NOMO-1 treated with dmso at 0.1 percent for 144 hours (cell line): Measurements from ENCODE around the gene UBE2H.
"Not testable (repeated sequence)": the region's sequence is repeated elsewhere in the genome, so short reads cannot be mapped to it uniquely, and the experiment has no call there.

Experiments used
- DNase-seq: peaks from one replicate; lab custom pipeline; 2025; ENCODE audit not compliant: unreplicated experiment; lab: John Stamatoyannopoulos, UW

UBE2H gene

DNA sequence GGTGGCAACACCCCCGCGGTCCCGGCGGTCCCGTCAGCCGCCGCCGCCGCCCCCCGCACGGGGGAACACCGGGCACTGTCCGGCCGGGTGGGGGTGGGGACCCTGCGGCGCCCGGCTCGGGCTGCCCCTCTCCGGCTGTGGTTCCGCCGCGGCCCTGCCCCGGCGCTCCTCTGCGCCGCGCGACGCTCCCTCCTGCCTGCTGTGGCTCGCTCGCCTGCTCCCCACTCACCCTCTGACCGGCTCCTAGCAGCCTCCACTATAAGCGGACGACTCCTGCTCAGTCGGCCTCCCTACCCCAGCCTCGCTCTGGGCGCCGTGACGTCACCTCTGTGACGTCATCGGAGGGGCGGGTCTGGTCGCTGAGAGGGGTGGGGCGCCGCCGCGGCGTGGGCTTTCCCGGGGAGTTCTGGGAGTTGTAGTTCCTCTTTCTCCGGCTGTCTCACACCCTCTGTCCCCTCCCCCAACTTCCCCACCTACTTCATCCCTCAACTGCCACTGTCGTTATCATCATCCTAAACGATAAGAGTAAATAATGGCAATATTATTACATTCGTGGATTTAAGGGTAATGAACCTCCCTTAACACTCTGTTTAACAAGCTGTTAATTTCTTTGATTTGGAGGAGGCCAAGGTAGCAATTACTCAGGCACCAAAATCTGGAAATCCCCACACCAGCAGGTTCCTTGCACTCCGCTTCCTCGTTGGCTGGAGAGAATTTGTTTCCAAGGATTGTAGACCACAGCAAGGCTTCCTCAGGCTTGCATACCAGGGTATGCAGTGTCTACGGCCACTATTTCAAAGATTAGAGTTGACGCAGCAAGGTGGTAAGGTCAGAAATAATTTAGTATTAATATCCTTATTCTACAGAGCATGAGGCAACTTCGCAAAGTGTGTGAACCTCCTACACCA is at the start of gene UBE2H:
Gene UBE2H (minus strand): TSS at position 308 of the 908 bp plus-strand sequence. CDS start 405 bp downstream, outside the sequence.
- peak; percentile 33 for DNase-seq

DNA sequence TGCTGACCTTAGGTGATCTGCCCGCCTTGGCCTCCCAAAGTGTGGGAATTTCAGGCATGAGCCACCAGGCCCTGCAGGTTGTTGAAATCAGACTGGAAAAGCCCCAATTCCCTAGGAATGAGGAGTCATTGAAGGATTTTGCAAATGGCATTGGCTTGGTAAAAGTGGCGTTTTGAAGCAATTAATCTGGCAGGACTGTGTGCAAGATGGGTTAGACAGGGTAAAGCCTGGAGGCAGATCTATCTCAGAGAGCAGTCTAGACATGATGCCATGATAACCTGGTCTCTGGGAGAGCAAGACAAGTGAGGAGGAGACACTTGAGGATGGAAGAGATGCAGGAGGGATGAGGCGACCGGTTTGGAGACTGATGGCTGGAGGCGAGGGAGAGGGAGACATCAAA is 45.7 kb upstream of the UBE2H start:
- DNase-seq: no peak

DNA sequence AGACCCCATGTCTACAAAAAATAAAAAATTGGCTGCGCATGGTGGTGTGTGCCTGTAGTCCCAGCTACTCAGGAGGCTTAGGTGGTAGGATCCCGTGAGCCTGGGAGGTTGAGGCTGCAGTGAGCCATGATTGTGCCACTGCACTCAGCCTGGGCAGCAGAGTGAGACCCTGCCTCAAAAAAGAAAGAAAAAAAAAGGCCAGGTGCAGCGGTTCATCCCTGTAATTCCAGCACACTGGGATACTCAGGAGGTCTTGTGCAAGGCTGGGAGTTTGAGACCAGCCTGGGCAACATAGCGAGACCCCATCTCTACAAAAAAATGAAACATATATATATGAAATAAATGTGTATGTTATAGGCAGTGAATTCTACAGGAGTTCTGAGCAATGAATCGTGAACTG is 44.5 kb upstream of the UBE2H start:
- DNase-seq: no peak

DNA sequence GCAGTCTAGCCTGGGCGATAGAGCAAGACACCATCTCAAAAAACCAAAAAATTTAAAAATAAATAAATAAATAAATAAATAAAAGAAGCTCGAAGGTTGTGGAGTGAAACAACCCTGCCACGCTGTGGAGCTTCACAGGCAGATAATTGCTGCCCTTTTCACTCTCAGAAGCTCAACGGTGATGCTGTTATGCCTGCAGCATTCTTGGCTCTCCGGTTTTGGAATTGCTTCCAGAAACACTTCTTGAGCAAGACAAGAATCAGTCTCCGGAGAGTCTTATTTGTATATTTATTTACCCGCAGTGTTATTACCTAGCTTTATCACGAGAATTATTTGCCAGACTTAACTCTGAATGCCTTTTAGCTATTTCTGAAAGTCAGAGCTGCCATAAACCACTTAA is 40.5 kb upstream of the UBE2H start:
- no peak for DNase-seq

DNA sequence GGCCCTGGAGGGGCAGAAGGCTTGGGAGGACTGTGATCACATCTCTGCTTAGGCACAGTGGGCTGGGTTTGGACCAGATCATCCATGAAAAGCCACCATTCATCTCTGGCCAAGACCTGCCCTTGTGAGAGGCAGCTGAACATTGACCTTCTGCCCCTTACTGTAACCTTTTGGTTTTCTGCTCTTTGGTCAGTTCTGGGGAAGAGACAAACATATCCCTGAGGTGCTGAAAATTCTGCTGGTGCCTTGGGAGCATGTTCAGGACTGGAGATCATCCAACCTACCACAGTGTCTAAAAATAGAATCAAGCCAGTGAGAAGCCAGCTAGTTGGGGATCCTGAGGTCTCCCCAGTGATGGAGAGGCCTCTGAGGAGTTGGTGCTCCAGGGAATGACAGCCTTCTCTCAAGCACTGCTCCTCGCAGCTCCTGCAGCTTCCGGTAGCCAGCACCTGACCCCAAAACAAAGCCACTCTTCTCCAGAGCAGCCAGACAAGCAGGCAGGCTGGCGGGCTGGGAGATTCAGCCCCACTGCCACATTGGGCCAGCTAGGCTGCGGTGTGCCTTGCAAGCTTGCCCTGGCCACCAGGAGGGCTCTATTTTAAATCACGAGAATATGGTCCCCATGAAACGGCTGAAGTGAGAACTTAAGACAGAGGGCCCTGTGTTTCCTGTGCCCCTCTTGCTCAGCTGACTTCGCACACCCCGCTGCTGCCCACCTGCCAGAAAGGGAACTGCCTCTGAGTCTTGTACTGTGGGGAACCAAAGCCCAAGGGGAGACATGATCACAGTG is 37.8 kb upstream of the UBE2H start:
- DNase-seq: no peak

DNA sequence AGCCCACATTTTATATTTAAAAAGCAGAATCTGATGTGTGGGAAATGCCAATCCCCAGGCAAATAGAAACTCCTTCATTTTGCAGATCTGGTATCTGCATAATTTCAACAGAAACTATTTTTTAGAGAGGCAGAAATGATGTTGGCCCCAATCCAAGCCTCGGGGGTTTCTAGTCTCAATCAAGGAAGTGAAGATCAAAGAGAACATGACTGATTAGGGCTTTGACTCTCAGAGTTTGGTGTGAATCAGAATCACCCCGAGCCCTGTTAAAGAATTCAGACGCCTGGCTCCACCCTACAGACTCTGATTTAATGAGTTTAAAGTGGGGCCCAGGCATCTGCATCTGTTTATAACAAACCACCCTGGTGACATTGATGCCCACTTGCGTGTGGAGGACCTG is 36.7 kb upstream of the UBE2H start:
- no peak for DNase-seq

DNA sequence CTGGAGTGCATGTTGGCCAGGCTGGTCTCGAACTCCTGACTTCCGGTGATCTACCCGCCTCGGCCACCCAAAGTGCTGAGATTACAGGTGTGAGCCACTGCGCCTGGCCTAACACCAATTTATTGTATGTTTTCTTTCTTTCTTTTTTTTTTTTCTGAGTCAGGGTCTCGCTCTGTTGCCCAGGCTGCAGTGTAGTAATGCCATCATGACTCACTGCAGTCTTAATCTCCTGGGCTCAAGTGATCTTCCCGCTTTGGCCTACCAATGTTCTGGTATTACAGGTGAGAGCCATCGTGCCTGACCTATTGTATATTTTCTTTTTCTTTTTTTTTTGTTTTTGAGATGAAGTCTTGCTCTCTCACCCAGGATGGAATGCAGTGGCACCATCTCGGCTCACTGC is 33.8 kb upstream of the UBE2H start:
- DNase-seq: no peak

DNA sequence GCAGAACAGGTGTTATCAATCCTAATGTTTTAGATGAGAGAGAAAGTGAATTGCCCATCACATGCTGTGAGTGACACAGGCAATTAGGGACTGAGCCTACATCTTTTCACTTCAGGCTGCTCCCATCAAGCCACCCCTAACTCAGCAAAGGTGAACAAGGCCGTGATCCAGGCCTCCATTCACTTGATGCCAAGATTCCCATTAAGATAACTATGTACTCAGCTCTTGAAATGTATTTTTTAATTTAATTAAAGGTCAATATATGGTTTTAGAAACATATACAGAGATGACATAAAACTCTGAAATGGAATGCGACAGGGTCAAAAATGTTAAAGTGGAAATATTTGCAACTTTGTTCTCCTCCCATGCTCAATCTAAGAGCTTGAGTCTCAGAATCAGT is 27.9 kb upstream of the UBE2H start:
- DNase-seq: no peak

DNA sequence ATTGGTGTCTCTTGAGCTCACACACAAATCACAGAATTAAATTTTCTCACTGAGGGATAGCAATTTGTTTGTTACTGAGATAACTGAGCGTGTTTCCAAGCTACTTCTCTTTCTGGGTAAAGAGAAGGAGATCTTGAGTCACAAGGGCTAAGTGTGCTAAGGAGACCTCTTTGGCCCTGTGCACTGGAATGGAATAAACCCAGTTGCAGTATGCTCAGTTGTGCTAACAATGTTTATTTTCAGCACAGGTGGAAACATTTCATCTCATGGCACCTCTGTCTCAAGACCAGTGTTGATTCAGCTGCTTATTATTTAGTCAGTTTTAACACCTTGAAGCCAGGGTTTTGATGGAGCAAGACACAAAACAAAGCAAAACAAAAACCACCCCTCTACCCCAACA is 22.5 kb upstream of the UBE2H start:
- DNase-seq: no peak

DNA sequence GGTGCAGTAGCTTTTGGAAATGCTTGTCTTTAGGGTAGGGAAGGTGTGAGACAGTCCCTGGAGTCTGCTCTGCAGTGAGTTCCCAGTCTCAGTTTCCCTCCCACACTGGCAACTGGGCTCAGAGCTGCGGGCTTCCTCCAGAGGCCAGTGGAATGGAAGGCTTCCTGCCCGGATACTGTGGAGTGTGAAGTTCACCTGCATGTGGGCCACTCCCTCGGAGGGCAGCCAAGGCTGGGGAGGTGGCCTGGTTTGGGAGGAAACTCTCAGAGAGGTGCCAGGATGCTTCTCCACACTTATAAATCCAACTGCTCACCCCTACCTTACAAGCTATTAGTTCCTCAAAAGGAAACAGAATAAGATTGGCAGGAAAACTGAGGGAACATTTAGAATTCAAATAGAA is 18.1 kb upstream of the UBE2H start:
- DNase-seq: no peak

DNA sequence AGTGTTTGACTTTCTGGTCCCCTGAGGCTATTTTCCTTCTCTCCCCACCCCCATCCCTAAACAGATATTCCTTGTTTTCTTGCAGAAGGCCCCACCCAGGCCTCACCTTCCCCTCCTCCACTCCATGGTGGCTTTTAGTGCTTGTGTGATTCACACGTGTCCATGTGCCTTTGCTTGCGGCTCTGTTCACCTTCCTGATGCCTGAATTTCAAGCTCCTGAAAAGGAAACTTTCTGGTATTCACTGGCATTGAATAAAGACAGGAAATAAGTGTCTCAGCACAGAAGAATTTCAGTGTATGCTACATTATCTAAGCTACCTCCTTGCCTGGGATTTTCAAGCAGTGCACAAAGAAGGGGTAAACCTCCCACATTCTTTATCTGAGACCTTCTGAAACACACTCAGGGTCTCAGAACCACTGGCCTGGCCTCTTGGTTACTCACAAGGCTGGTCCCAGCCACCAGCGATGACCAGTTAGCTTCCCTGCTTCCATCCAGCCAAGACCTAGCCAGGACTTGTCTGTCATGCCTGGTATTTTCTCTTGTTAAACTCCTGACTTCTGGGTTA is 17.2 kb upstream of the UBE2H start:
- DNase-seq: no peak

DNA sequence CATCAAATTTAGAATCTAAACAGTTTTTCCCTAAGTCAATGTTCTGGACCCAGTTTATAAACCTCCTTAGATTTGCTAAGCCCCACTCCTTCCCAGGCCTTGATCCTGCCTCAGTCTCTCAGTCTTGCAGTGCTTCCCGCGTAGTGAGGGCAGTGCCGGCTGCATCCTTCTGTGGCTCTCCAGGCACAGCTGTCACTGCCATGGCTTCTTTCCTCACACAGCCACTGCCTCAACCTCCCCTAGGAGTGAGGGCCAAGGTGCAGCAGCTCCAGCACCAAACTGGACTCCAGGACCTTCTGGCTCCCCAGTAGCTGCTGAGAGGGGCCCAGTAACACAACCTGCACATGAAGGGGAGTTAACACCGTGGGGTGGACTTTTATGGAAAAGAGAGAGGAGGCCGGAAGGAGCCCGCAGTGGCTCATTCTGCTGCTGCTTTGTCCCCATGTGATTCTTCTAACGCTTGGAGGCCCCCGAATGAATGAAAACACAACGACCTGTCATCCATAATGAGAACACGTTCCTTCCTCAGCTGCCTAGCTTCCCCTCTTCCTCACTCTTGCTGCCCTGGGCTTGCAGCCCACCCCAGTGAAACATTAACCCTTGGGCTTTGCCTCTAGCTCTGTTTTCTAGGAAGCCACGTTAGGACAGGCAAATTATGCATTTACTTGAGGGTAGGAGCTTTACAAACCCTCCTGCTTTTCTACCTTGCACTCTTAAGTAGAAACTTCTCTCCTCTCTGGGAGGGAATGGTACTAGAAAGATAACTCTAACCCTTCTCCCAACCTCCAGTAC is 16.0 kb upstream of the UBE2H start:
- DNase-seq: no peak

DNA sequence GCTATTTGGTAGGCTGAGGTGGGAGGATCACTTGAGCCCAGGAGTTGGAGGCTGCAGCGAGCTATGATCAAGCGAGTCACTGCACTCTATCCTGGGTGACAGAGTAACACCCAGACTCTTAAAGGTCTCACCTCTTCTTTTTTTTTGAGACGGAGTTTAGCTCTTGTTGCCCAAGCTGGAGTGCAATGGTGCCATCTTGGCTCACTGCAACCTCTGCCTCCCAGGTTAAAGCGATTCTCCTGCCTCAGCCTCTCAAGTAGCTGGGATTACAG is 7.4 kb upstream of the UBE2H start:
- not testable (repeated sequence) for DNase-seq

DNA sequence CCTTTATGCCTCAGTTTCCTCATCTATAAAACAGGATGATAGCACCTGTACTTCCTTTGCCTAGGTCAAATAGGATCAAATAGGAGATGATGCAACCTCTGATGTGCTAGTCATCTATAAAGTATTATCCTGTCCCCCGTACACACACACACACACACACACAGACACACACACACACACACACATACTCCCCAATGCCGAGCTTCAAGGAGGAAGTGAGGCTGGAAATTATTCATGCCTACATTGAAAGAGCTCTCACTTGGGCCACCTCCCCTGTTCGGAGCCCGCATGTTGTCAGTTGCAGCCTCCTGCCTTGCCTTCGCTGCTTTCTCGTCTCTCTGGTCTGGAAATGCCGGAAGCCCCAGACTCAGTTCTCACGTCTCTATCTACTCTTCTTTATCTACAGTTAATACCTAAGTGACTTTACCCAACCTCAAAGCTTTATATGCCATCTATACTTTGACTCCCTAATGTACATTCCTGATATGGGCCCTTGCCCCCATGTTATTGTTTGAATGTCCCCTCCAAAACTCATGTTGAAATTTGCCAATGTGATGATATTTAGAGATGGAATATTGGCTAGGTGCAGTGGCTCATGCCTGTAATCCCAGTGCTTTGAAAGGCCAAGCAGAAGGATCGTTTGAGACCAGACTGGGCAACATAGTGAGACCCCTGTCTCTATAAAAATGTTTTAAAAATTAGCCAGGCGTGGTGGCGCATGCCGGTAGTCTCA is 6.9 kb upstream of the UBE2H start:
- no peak for DNase-seq

DNA sequence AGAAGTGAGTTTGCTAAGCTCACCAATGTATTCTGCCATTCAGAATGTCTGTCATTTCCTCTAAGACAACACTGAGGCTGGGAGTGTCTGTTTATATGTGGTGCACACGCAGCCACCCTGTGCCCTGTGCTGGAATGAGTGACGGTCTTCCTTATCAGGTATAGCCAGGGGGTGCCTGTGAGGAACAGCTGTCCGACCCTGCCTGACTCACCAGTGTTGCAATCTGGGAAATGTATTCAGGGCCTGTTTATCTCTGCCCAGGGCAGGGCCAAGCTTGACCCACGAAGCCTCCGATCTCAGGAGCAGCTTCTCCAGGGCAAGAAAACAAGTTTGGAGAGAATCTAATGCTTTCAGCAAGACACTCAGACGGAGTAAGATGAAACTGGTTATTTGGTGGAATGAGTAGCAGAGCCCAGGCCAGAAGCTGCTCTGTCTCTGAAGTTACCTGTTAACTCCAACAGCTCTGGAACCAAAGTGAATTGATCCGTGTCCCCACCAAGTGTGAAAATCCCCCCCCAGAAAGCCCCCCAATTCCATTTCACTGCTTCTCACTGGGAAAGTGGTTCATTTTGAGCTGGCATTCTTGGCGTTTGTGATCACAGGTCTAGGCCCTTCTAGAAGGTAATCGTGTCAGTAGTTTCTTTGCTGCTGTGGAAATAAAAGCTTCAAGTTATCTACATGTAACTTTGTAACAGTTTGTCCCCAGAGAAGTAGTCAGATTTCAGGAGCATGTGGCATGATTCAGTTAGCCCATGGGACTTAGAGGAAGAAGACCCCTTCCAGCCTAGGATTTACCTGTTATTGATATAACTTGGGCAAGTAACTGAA is 6.1 kb upstream of the UBE2H start:
- DNase-seq: no peak

DNA sequence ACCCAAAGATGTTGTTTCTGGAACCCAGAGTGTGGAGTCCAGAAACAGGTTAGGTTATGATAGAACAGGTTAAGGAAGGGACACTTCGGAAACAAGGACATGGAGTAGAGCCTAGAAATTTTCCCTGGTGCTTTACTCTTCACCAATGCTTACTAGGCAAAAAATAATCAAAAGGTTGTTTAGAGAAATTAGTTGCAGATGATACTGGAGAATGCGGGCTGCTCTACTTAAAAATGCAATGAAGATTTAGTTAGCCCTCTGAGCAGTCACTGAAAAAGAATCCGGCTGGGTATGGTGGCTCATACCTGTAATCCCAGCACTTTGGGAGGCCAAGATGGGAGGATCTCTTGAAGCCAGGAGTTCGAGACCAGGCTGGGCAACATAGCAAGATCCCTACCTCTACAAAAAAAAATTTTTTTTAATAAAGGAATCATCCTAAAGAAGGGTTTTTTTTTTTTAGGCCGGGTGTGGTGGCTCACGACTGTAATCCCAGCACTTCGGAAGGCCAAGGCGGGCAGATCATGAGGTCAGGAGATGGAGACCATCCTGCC is 3.3 kb upstream of the UBE2H start:
- no peak for DNase-seq

DNA sequence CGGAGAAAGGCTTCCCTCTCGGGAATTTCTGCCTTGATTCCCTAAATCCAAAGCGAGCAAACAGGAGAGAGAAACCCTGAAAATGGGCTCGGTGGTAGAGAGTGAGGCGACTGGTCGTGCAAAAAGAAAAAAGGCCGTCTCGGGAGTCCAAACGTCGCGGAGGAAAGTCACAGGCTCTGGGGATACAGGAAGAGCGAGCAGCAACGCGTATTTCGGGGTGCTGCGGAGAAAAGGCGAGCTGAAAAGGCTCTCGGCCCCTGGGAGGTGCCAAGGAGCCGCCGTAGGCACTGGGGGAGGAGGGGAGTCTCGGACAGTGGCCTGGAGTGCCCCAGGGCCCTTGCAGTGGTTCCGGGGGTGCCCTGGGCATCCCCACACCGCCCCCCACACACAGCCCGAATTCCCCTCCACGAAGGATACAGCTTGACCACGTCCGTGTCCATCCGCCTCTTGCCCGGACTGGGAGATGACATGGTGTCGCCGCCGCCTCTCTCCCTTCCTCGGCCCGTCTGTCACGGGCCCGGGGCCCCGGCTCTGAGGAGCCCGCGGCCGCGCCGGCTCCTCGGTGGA is 591 bp downstream of the UBE2H start:
- no peak for DNase-seq

DNA sequence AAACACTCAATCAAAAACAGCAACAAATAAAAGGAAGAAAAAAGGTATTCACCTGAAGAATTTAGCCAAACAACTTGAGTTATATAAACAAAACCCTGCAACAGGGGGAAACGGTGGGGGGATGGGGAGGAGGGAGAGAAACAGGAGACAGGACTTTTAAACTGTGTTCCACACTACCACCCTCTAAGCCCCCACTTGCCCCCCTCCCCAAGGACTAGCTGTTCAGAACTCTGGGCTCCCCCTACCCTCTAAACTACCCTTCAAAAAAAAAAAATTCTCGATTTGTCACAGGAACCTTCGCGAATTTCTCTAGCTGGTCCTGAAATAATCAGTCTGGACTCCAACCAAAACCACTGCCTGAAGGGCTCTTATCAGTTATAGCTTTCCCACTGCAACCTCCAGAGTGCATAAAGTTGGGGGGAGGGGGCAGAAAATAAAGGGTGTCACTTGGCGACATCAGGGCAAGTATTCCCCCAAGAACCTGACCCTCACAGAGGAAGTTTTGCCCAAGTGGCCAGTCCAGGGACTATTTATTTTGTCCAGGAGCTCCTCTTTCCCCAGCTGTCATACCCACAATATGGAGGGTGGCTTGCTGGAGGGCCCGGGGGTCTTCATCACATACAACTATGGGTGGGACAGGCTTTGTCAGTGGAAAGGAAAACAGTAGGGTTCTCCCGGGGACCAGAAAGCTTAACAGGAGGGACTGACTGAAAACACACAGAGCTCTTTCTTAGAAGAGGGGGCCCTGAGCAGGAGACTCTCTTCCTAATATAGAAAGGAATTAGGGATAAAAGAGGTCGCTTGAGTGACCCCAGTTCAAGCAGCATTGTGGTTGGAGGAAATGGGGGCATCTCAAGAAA is 1.3 kb downstream of the UBE2H start:
- DNase-seq: no peak
